ENCODE data around the gene NT5DC3. TPM values are rescaled to one million over a fixed set of nuclear protein-coding genes. Genes with fewer than 3 reads are reported as not detected.

Gene NT5DC3
- total and polyA plus RNA-seq, 9 of the 15 experiments (the other 6 are each of a cell fraction or from before 2014, with no cell fraction given), result 6.3 to 33.5 (median 24.5) TPM

- no peak for TF ChIP-seq TSHZ1 (CRISPR knock-in tag; IDR thresholded peaks at IDR 0.05)
- no peak for TF ChIP-seq MGA (IDR thresholded peaks at IDR 0.05)
- TF ChIP-seq GTF2E2 (tag; IDR thresholded peaks at IDR 0.05), result no peak
- TF ChIP-seq MEIS2 (IDR thresholded peaks at IDR 0.05; ENCODE audit: partially characterized antibody), result peak; percentile 4
- peak; percentile 44; the same call in 1 of the 2 replicates for TF ChIP-seq ADNP (tag; IDR thresholded peaks at IDR 0.05)
- no peak for TF ChIP-seq BRD4 (IDR thresholded peaks at IDR 0.05)
- 0 out of 2 replicates have a peak, but pooled peaks have one; percentile 14 for TF ChIP-seq ZBTB2 (IDR thresholded peaks at IDR 0.05)
- no peak for TF ChIP-seq ETV6 (IDR thresholded peaks at IDR 0.05; ENCODE audit: borderline replicate concordance in 1 of 2, low read depth in 2 of 2, low read length in 1 of 2)
- no peak for TF ChIP-seq ETV6 (CRISPR knock-in tag; IDR thresholded peaks at IDR 0.05; ENCODE audit: borderline replicate concordance)
- TF ChIP-seq MYBL2 (IDR thresholded peaks at IDR 0.05; ENCODE audit: low read depth), result no peak
- TF ChIP-seq MYBL2 (CRISPR knock-in tag; IDR thresholded peaks at IDR 0.05; ENCODE audit: borderline replicate concordance), result no peak
- no peak for TF ChIP-seq U2AF2 (optimal IDR thresholded peaks at IDR 0.05; ENCODE audit: low read depth, low read length)
- peak; percentile 68; the same call in 1 of the 2 replicates for TF ChIP-seq EP300 (IDR thresholded peaks at IDR 0.05; ENCODE audit: low read length)
Observed at GRCh38 chr12:103809154-103809553, 31.9 kb downstream of the NT5DC3 start (continued).
